Measurements from ENCODE around the gene DDX47.
"Not testable (repeated sequence)": the region's sequence is repeated elsewhere in the genome, so short reads cannot be mapped to it uniquely, and the experiment has no call there.

DDX47 gene

GRCh38 chr12:12823300-12823699 is 10.2 kb downstream of the DDX47 start:
- DNase-seq = no peak

- no peak for DNase-seq
These were observed 10.7 kb downstream of the DDX47 start for GRCh38 chr12:12823811-12824210.

DNA sequence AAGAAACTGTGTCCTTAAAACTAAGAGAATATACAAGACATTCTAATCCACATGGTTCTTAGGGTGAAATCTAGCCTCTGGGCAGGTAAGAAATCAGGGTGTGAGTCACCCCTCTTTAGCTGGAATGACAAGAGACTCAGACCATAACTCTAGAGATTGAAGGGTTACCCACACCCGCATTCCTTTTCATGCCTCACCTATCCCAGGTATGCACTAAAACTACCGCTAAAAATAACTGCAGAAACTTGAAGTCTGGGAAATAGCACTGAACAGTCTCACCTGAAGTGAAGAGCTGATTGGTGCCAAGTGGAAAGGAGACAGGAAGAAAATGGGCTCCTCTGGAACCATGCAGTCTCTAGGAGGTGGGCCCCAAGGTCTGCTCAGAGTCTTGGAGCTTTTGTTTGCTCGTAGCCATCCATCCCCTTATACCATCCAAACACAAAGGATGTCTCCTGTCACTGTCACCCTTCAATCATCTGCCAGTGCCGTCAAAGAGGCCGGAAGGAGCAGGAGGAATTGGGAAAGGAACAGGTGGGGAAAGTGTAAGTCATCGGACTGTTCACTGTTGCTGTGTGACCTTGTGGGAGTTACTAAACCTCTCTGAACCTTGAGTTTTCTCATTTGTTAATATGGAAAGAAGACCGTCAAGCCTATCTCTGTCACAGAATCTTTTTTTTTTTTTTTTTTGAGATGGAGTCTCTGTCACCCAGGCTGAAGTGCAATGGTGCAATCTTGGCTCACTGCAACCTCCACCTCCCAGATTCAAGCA is 22.4 kb downstream of the DDX47 start:
- no peak for DNase-seq

GRCh38 chr12:12836571-12836970 is 23.4 kb downstream of the DDX47 start:
- no peak for DNase-seq

GRCh38 chr12:12837025-12837812 is 24.1 kb downstream of the DDX47 start:
- peak; percentile 23 for DNase-seq

- no peak for DNase-seq
These were observed 24.6 kb downstream of the DDX47 start for GRCh38 chr12:12837813-12838153.

DNA sequence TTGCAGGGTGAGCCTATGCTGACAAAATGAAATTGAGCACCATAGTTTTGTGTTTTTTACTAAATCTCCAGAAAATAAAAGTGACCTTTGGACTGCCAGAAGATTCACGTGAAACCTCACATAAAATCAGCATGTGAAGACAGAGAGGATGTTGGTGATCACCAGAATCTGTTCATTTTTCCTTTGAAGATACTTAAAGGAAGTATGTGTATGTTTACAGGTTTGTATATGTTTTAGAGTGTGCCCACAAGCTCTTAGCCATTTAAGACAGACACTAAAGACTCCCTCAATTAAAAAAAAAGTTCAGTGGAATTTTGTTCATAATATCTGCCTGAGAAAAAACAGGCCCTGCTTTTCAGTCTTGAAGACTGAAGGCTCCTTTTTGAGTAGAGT is 25.9 kb downstream of the DDX47 start:
- no peak for DNase-seq

GRCh38 chr12:12839439-12839838 is 26.3 kb downstream of the DDX47 start:
- not testable (repeated sequence) for DNase-seq

- no peak for DNase-seq
These were observed 26.9 kb downstream of the DDX47 start for GRCh38 chr12:12839873-12840579.

GRCh38 chr12:12840580-12840899 is 27.4 kb downstream of the DDX47 start:
- no peak for DNase-seq

DNA sequence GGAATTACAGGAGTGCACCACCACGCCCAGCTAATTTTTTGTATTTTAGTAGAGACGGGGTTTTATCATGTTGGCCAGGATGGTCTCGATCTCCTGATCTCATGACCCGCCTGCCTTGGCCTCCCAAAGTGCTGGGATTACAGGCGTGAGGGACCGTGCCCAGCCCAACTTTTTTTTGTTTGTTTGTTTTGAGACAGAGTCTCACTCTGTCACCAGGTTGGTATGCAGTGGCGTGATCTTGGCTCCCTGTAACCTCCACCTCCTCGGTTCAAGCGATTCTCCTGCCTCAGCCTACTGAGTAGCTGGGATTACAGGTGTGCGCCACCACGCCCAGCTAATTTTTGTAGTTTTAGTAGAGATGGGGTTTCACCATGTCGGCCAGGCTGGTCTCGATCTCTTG is 28.3 kb downstream of the DDX47 start:
- DNase-seq = not testable (repeated sequence)

- DNase-seq = no peak
These were observed 32.7 kb downstream of the DDX47 start for GRCh38 chr12:12845794-12846243.

DNA sequence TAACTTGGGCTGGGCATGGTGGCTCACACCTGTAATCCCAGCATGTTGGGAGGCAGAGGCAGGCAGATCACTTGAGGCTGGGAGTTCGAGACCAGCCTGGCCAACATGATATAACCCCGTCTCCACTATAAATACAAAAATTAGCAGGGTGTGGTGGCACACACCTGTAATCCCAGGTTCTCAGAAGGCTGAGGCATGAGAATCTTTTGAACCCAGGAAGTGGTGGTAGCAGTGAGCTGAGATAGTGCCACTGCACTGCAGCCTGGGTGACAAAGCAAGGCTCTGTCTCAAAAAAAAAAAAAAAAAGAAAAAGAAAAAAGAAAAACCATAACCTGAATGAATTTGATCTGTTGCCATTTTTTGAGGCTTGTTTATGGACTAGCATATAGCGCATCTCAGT is 33.6 kb downstream of the DDX47 start:
- not testable (repeated sequence) for DNase-seq

DNA sequence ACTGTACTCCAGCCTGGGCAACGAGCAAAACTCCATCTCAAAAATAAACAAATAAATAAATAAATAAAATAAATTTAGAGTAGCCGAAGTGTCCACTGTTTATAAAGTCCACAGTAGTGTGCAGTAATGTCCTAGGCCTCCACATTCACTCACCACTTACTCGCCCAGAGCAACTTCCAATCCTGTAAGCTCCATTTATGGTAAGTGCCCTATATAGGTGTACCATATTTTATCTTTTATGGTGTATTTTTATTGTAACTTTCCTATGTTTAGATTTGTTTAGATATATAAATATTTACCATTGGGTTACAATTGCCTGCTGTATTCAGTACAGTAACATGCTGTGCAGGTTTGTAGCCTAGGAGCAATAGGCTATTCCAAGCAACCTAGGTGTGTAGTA is 40.3 kb downstream of the DDX47 start:
- no peak for DNase-seq

DNA sequence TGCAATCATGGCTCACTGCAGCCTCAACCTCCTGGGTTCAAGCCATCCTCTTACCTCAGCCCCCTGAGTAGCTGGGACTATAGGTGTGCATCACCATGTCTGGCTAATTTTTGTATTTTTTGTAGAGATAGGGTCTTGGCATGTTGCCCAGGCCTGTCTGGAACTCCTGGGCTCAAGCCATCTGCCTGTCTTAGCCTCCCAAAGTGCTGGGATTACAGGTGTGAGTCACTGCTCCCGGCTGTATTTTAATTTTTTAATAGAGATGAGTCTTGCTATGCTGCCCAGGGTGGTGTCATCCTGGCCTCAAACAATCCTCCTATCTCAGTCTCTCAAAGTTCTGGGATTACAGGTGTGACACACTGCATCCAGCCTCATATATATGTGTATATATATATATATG is 46.5 kb downstream of the DDX47 start:
- DNase-seq = peak; percentile 26

GRCh38 chr12:12864243-12864642 is 51.1 kb downstream of the DDX47 start:
- no peak for DNase-seq

- no peak for DNase-seq
These were observed 55.5 kb downstream of the DDX47 start for GRCh38 chr12:12868477-12869235.

- no peak for DNase-seq
These were observed 57.3 kb downstream of the DDX47 start for GRCh38 chr12:12870465-12870864.

DNA sequence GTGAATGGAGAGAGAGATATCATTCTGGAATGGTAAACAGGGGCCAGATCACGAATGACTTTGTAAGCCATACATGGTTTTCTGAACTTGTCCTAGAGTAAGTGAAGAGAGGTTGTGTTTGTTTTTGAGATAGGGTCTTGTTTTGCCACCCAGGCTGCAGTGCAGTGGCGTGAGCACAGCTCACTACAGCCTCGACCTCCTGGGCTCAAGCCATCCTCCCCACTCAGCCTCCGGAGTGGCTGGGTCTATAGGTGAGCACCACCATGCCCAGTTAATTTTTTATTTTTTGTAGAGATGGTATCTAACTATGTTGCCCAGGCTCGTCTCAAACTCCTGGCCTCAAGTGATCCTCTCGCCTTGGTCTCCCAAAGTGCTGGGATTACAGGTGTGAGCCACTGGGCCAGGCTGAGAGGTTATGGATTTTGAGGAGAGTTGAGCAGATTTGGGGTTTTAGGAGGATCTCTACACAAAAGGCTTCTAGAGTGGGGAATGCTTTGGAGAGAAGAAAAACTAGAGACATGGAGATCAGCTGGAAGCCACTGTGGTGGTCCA is 58.5 kb downstream of the DDX47 start:
- no peak for DNase-seq

- DNase-seq = no peak
These were observed 59.2 kb downstream of the DDX47 start for GRCh38 chr12:12872139-12872933.

GRCh38 chr12:12872934-12873275 is 59.8 kb downstream of the DDX47 start:
- no peak for DNase-seq

DNA sequence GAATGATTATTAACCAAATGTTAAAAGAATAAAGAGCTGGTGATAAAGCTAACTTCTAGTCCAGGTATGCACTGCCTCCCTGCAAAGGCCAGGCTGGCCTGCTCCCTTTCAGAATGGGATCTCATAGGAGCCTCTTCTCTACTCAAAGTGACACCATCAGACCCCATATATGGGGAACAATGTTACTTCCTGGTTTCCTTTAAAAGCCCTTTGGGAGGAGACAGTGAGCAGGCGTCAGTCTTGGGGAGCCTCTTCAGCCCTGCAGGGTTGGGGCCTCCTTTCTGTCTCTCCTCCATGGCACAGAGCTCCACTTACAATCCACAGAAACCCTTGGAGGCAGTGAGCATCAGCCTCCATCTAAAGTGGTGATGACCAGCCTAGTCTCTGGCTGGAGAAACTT is 60.9 kb downstream of the DDX47 start:
- no peak for DNase-seq
